Loucy (cell line): Measurements from ENCODE around the gene TENM4.

Experiments
- H2AFZ ChIP-seq: fragments of 200-600 bp; sonication (generic); 2 replicates; pipeline ENCODE4 v1.6.0; 2016; ENCODE audit warnings: antibody characterized with exemption, mild to moderate bottlenecking, low read length, moderate library complexity
- H3F3A ChIP-seq: fragments of 200-600 bp; 2 replicates; pipeline ENCODE4 v1.6.0; 2016; ENCODE audit warnings: antibody characterized with exemption, low read depth, mild to moderate bottlenecking
- H3K27me3 ChIP-seq: fragments of 200-600 bp; sonication (generic); 2 replicates; pipeline ENCODE4 v1.6.1; 2014; ENCODE audit warnings: low read length, mild to moderate bottlenecking; ENCODE audit not compliant: insufficient read depth, poor library complexity, severe bottlenecking
- H3K36me3 ChIP-seq: fragments of 200-600 bp; sonication (generic); 2 replicates; pipeline ENCODE4 v1.6.1; 2016; ENCODE audit warnings: low read length; ENCODE audit not compliant: insufficient read depth
- H3K4me1 ChIP-seq: fragments of 200-600 bp; sonication (generic); 2 replicates; pipeline ENCODE4 v1.5.1; 2014; ENCODE audit warnings: low read length, mild to moderate bottlenecking; ENCODE audit not compliant: insufficient read depth, poor library complexity, severe bottlenecking
- H3K4me2 ChIP-seq: fragments of 200-600 bp; sonication (generic); 2 replicates; pipeline ENCODE4 v1.6.0; 2014; ENCODE audit warnings: antibody characterized with exemption, low read length, low read depth, mild to moderate bottlenecking; ENCODE audit not compliant: poor library complexity, severe bottlenecking
- H3K4me3 ChIP-seq: fragments of 200-600 bp; sonication (generic); 2 replicates; pipeline ENCODE4 v1.5.1; 2014; ENCODE audit warnings: low read length, mild to moderate bottlenecking, mixed read lengths; ENCODE audit not compliant: poor library complexity, severe bottlenecking
- H3K79me2 ChIP-seq: fragments of 200-600 bp; sonication (generic); 2 replicates; pipeline ENCODE4 v1.6.1; 2014; ENCODE audit warnings: low read length; ENCODE audit not compliant: insufficient read depth
- H3K9ac ChIP-seq: fragments of 200-600 bp; sonication (generic); 2 replicates; pipeline ENCODE4 v1.6.0; 2014; ENCODE audit warnings: mild to moderate bottlenecking, low read depth, low read length, moderate library complexity; ENCODE audit not compliant: poor library complexity, severe bottlenecking
- H3K9me2 ChIP-seq: fragments of 200-600 bp; sonication (generic); replicated peaks from 2 replicates; pipeline ENCODE4 v1.6.1; 2016; ENCODE audit warnings: low read depth, low read length, mixed read lengths
- H3K9me3 ChIP-seq: fragments of 200-600 bp; sonication (generic); 2 replicates; pipeline ENCODE4 v1.6.1; 2014; ENCODE audit warnings: mild to moderate bottlenecking, antibody characterized with exemption, low read length, low read depth; ENCODE audit not compliant: insufficient read depth
- H4K20me1 ChIP-seq: fragments of 200-600 bp; sonication (generic); 2 replicates; pipeline ENCODE4 v1.6.0; 2014; ENCODE audit warnings: antibody characterized with exemption, low read length, mild to moderate bottlenecking; ENCODE audit not compliant: insufficient read depth, poor library complexity, severe bottlenecking
- CTCF ChIP-seq: fragments of 200-600 bp; sonication (generic); conservative IDR thresholded peaks from 2 replicates; pipeline ENCODE4 v1.5.1; 2014; ENCODE audit warnings: mild to moderate bottlenecking, antibody characterized with exemption, low read length
- EZH2phosphoT487 ChIP-seq: fragments of 200-600 bp; IDR thresholded peaks from 2 replicates; pipeline ENCODE4 v1.6.1; 2018; ENCODE audit warnings: antibody characterized with exemption, mild to moderate bottlenecking, moderate library complexity, borderline replicate concordance

Gene TENM4

GRCh38 chr11:79068356-79068755, 372.5 kb downstream of the TENM4 start:
- Histone ChIP-seq H4K20me1 (no peaks in the 10 kb centered on the region), H3K4me2 (no peak overlapping the region), H3K4me1 (no peaks in the 10 kb centered on the region), H3K27me3 (no peaks in the 10 kb centered on the region), H3K9ac (no peak overlapping the region), H3K9me3 (no peaks in the 10 kb centered on the region), H3K79me2 (no peaks in the 10 kb centered on the region), H3K4me3 (no peak overlapping the region), H2AFZ (no peak overlapping the region), H3K36me3 (no peaks in the 10 kb centered on the region), H3F3A (no peaks in the 10 kb centered on the region), H3K9me2 (no peaks in the 10 kb centered on the region)
- no peak for TF ChIP-seq EZH2phosphoT487
- TF ChIP-seq CTCF = no peak

GRCh38 chr11:79067352-79067679, 373.5 kb downstream of the TENM4 start:
- H3K4me2 ChIP-seq = no peak overlapping the region
- no peaks in the 10 kb centered on the region for H3K79me2 ChIP-seq
- H3K9ac ChIP-seq = no peak overlapping the region
- H4K20me1 ChIP-seq = no peaks in the 10 kb centered on the region
- no peaks in the 10 kb centered on the region for H3K4me1 ChIP-seq
- no peaks in the 10 kb centered on the region for H3K27me3 ChIP-seq
- H3K36me3 ChIP-seq = no peaks in the 10 kb centered on the region
- H3F3A ChIP-seq = no peaks in the 10 kb centered on the region
- H3K9me2 ChIP-seq = no peaks in the 10 kb centered on the region
- TF ChIP-seq CTCF (no peak), EZH2phosphoT487 (no peak)
- H3K4me3 ChIP-seq = no peak overlapping the region
- no peaks in the 10 kb centered on the region for H3K9me3 ChIP-seq
- no peak overlapping the region for H2AFZ ChIP-seq

DNA sequence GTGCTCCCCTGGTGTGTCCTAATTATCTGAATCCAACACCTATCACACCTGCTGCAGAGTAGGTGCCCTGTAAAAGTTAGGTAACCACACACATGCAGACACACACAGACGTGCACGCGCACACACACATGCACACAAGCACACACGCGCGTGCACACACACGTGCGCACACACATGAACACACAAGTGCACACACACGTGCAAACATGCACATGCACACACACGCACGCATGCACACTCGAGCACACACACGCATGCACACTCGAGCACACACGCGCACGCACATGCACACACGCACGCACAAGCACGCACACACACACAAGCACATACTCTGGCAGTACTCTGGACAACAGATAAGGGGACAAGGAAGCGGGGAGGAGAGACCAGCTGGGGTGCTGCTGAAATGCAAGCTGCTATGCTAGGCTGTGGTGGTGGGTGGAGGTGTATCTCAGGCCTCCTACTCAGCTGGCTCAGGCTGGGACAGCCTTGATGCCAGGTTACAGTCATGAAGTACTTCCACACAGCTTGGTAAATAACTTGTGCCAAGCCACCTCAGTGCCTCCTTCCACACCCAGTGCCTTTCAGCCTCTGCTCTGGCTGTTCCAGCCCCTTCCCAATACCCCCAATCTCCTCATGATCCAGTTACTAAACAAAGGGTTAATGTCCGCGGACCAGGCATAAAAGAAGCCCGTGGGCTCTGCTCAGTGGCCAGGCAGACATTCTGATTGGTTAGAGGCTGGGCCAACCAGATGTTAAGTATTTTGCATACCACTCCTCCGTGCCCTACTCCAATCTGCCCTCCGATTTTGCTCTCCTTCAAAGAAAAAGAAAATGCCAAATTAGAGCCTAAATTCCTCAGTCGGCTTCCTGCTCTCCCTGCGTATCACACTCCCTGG, 374.1 kb downstream of the TENM4 start:
- Histone ChIP-seq H3K36me3 (no peaks in the 10 kb centered on the region), H2AFZ (no peak overlapping the region), H3K79me2 (no peaks in the 10 kb centered on the region), H3K4me2 (no peak overlapping the region), H3K9ac (no peak overlapping the region), H3K4me1 (no peaks in the 10 kb centered on the region), H4K20me1 (no peaks in the 10 kb centered on the region), H3K9me3 (no peaks in the 10 kb centered on the region), H3K4me3 (no peak overlapping the region), H3F3A (no peaks in the 10 kb centered on the region), H3K27me3 (no peaks in the 10 kb centered on the region), H3K9me2 (no peaks in the 10 kb centered on the region)
- TF ChIP-seq EZH2phosphoT487 (no peak), CTCF (no peak)
